ENCODE results near the gene UGCG. TPM values are rescaled to one million over a fixed set of nuclear protein-coding genes. Genes with fewer than 3 reads are reported as not detected.
"Not testable (repeated sequence)": the region's sequence is repeated elsewhere in the genome, so short reads cannot be mapped to it uniquely, and the experiment has no call there.

UGCG gene
- total and polyA plus RNA-seq, 4 experiments from 2014 or later, result 13.0 to 29.7 (median 20.5) TPM

GRCh38 chr9:111953444-111953843 is 56.8 kb downstream of the UGCG start:
- POLR2A ChIA-PET (ENCODE audit: partially characterized antibody), result no interaction called here
- Histone ChIP-seq H3K36me3 (ENCODE audit: insufficient read depth, low read length) (no peaks in the 10 kb centered on the region), H3K27me3 (ENCODE audit: insufficient read depth, low read length) (no peaks in the 10 kb centered on the region), H3K4me3 (ENCODE audit: low read length in 2 of 2) (no peak overlapping the region), H3K9me3 (ENCODE audit: control insufficient read depth in 1 of 2, low read length in 2 of 2) (no peaks in the 10 kb centered on the region), H3K4me1 (ENCODE audit: insufficient read depth, low read length) (peaks cover 15% of the 10 kb centered on the region), H3K27ac (ENCODE audit: low read depth, low read length) (no peak overlapping the region)
- H3K9me3 Mint-ChIP-seq, result no peaks in the 10 kb centered on the region
- H3K4me1 Mint-ChIP-seq, result peaks cover 10 to 19% (median 16%) of the 10 kb centered on the region in 4 donors
- intact Hi-C loops (cut with micrococcal nuclease), result no loop called here
- CTCF ChIA-PET (ENCODE audit: partially characterized antibody), result no interaction called here
- H3K36me3 Mint-ChIP-seq, result no peaks in the 10 kb centered on the region
- no peak overlapping the region for H3K27ac Mint-ChIP-seq
- no peak for DNase-seq
- no peaks in the 10 kb centered on the region for H3K27me3 Mint-ChIP-seq
- H3K4me3 Mint-ChIP-seq, result no peak overlapping the region

- ChIA-PET POLR2A (ENCODE audit: partially characterized antibody) (no interaction called here), CTCF (ENCODE audit: partially characterized antibody) (interaction anchor here (1.1 kb wide), 1 partner anchor 406 kb away, joined by 3 read pairs; no protein-coding TSS in a partner anchor)
- Mint-ChIP-seq H3K4me3 (no peak overlapping the region), H3K27me3 (no peaks in the 10 kb centered on the region), H3K4me1 (peaks cover 13 to 21% (median 17%) of the 10 kb centered on the region in 4 donors), H3K36me3 (no peaks in the 10 kb centered on the region), H3K9me3 (no peaks in the 10 kb centered on the region), H3K27ac (no peak overlapping the region)
- DNase-seq, result no peak
- H3K27me3 ChIP-seq (ENCODE audit: insufficient read depth, low read length), result no peaks in the 10 kb centered on the region
- H3K9me3 ChIP-seq (ENCODE audit: control insufficient read depth in 1 of 2, low read length in 2 of 2), result no peaks in the 10 kb centered on the region
- no peak overlapping the region for H3K4me3 ChIP-seq (ENCODE audit: low read length in 2 of 2)
- no peak overlapping the region for H3K27ac ChIP-seq (ENCODE audit: low read depth, low read length)
- intact Hi-C loops (cut with micrococcal nuclease), result no loop called here
- H3K36me3 ChIP-seq (ENCODE audit: insufficient read depth, low read length), result no peaks in the 10 kb centered on the region
- H3K4me1 ChIP-seq (ENCODE audit: insufficient read depth, low read length), result peaks cover 16% of the 10 kb centered on the region
Measured at GRCh38 chr9:111955048-111955447, 58.4 kb downstream of the UGCG start.

- Histone ChIP-seq H3K27ac (ENCODE audit: low read depth, low read length) (no peak overlapping the region), H3K36me3 (ENCODE audit: insufficient read depth, low read length) (no peaks in the 10 kb centered on the region), H3K9me3 (ENCODE audit: control insufficient read depth in 1 of 2, low read length in 2 of 2) (no peaks in the 10 kb centered on the region), H3K4me1 (ENCODE audit: insufficient read depth, low read length) (peaks cover 16% of the 10 kb centered on the region), H3K4me3 (ENCODE audit: low read length in 2 of 2) (no peak overlapping the region), H3K27me3 (ENCODE audit: insufficient read depth, low read length) (no peaks in the 10 kb centered on the region)
- POLR2A ChIA-PET (ENCODE audit: partially characterized antibody), result no interaction called here
- H3K27me3 Mint-ChIP-seq, result peaks cover 0 to 1% of the 10 kb centered on the region in 2 donors
- peak overlapping the region; percentile 43 to 81 (median 74) for H3K4me3 Mint-ChIP-seq
- peak in 2 of 5 donors; percentile 9 for DNase-seq
- peaks cover 13 to 21% (median 17%) of the 10 kb centered on the region in 4 donors for H3K4me1 Mint-ChIP-seq
- intact Hi-C loops (cut with micrococcal nuclease), result no loop called here
- peak overlapping the region in 4 of 7 donors; percentile 4 to 32 (median 16) for H3K27ac Mint-ChIP-seq
- H3K36me3 Mint-ChIP-seq, result no peaks in the 10 kb centered on the region
- CTCF ChIA-PET (ENCODE audit: partially characterized antibody), result interaction anchor here (0.7 kb wide), 1 partner anchor 70 kb away, joined by 3 read pairs; no protein-coding TSS in a partner anchor
- H3K9me3 Mint-ChIP-seq, result no peaks in the 10 kb centered on the region
Measured at GRCh38 chr9:111957856-111958631, 61.4 kb downstream of the UGCG start.

- ChIA-PET CTCF (ENCODE audit: partially characterized antibody) (no interaction called here), POLR2A (ENCODE audit: partially characterized antibody) (interaction anchor here (0.5 kb wide), 1 partner anchor 34 kb away, joined by 3 read pairs; no protein-coding TSS in a partner anchor)
- H3K4me1 Mint-ChIP-seq, result peaks cover 13 to 21% (median 17%) of the 10 kb centered on the region in 4 donors
- peaks cover 0 to 1% of the 10 kb centered on the region in 2 donors for H3K27me3 Mint-ChIP-seq
- Histone ChIP-seq H3K27me3 (ENCODE audit: insufficient read depth, low read length) (no peaks in the 10 kb centered on the region), H3K4me1 (ENCODE audit: insufficient read depth, low read length) (peaks cover 16% of the 10 kb centered on the region), H3K9me3 (ENCODE audit: control insufficient read depth in 1 of 2, low read length in 2 of 2) (no peaks in the 10 kb centered on the region), H3K27ac (ENCODE audit: low read depth, low read length) (no peak overlapping the region), H3K36me3 (ENCODE audit: insufficient read depth, low read length) (no peaks in the 10 kb centered on the region), H3K4me3 (ENCODE audit: low read length in 2 of 2) (no peak overlapping the region)
- H3K9me3 Mint-ChIP-seq, result no peaks in the 10 kb centered on the region
- H3K27ac Mint-ChIP-seq, result no peak overlapping the region
- intact Hi-C loops (cut with micrococcal nuclease), result no loop called here
- H3K36me3 Mint-ChIP-seq, result no peaks in the 10 kb centered on the region
- no peak for DNase-seq
- H3K4me3 Mint-ChIP-seq, result no peak overlapping the region
Measured at GRCh38 chr9:111959468-111960359, 63.1 kb downstream of the UGCG start.

- H3K4me1 Mint-ChIP-seq, result peaks cover 12 to 17% (median 15%) of the 10 kb centered on the region in 4 donors
- H3K9me3 ChIP-seq (ENCODE audit: control insufficient read depth in 1 of 2, low read length in 2 of 2); POLR2A ChIA-PET (ENCODE audit: partially characterized antibody); DNase-seq; H3K27me3 ChIP-seq (ENCODE audit: insufficient read depth, low read length); H3K36me3 ChIP-seq (ENCODE audit: insufficient read depth, low read length); H3K27me3 Mint-ChIP-seq; H3K27ac Mint-ChIP-seq; CTCF ChIA-PET (ENCODE audit: partially characterized antibody); H3K36me3 Mint-ChIP-seq; H3K4me3 ChIP-seq (ENCODE audit: low read length in 2 of 2); H3K4me3 Mint-ChIP-seq; H3K9me3 Mint-ChIP-seq; H3K27ac ChIP-seq (ENCODE audit: low read depth, low read length); intact Hi-C loops (cut with micrococcal nuclease): not testable (repeated sequence)
- peaks cover 15% of the 10 kb centered on the region for H3K4me1 ChIP-seq (ENCODE audit: insufficient read depth, low read length)
Measured at GRCh38 chr9:111960485-111960884, 63.9 kb downstream of the UGCG start.

- CTCF ChIA-PET (ENCODE audit: partially characterized antibody), result no interaction called here
- Histone ChIP-seq H3K27me3 (ENCODE audit: insufficient read depth, low read length) (no peaks in the 10 kb centered on the region), H3K4me3 (ENCODE audit: low read length in 2 of 2) (no peak overlapping the region), H3K9me3 (ENCODE audit: control insufficient read depth in 1 of 2, low read length in 2 of 2) (no peaks in the 10 kb centered on the region), H3K4me1 (ENCODE audit: insufficient read depth, low read length) (peaks cover 12% of the 10 kb centered on the region), H3K27ac (ENCODE audit: low read depth, low read length) (no peak overlapping the region), H3K36me3 (ENCODE audit: insufficient read depth, low read length) (no peaks in the 10 kb centered on the region)
- H3K27ac Mint-ChIP-seq, result no peak overlapping the region
- POLR2A ChIA-PET (ENCODE audit: partially characterized antibody), result no interaction called here
- H3K4me1 Mint-ChIP-seq, result peaks cover 10 to 17% (median 13%) of the 10 kb centered on the region in 4 donors
- H3K36me3 Mint-ChIP-seq, result no peaks in the 10 kb centered on the region
- H3K27me3 Mint-ChIP-seq, result peaks cover 0 to 3% of the 10 kb centered on the region in 2 donors
- no peaks in the 10 kb centered on the region for H3K9me3 Mint-ChIP-seq
- no peak for DNase-seq
- no peak overlapping the region for H3K4me3 Mint-ChIP-seq
- intact Hi-C loops (cut with micrococcal nuclease), result no loop called here
Measured at GRCh38 chr9:111961009-111961408, 64.4 kb downstream of the UGCG start.

GRCh38 chr9:111961575-111961974 is 65.0 kb downstream of the UGCG start:
- no peaks in the 10 kb centered on the region for H3K36me3 Mint-ChIP-seq
- POLR2A ChIA-PET (ENCODE audit: partially characterized antibody), result no interaction called here
- H3K4me1 ChIP-seq (ENCODE audit: insufficient read depth, low read length), result peaks cover 12% of the 10 kb centered on the region

More at GRCh38 chr9:111961575-111961974, 65.0 kb downstream of the UGCG start:
- no peaks in the 10 kb centered on the region for H3K36me3 ChIP-seq (ENCODE audit: insufficient read depth, low read length)
- intact Hi-C loops (cut with micrococcal nuclease), result no loop called here
- Mint-ChIP-seq H3K4me1 (peaks cover 10 to 17% (median 12%) of the 10 kb centered on the region in 4 donors), H3K9me3 (no peaks in the 10 kb centered on the region), H3K4me3 (no peak overlapping the region), H3K27ac (no peak overlapping the region), H3K27me3 (peaks cover 0 to 3% of the 10 kb centered on the region in 2 donors)
- H3K9me3 ChIP-seq (ENCODE audit: control insufficient read depth in 1 of 2, low read length in 2 of 2), result no peaks in the 10 kb centered on the region
- no peak for DNase-seq
- H3K27ac ChIP-seq (ENCODE audit: low read depth, low read length), result no peak overlapping the region
- CTCF ChIA-PET (ENCODE audit: partially characterized antibody), result no interaction called here
- H3K4me3 ChIP-seq (ENCODE audit: low read length in 2 of 2), result no peak overlapping the region
- no peaks in the 10 kb centered on the region for H3K27me3 ChIP-seq (ENCODE audit: insufficient read depth, low read length)
